Measurements from ENCODE around the gene RFX1. TPM values are rescaled to one million over a fixed set of nuclear protein-coding genes. Genes with fewer than 3 reads are reported as not detected.

The RFX1 gene
- total RNA-seq, 1 experiment from 2014 or later, result 25.5 TPM

GRCh38 chr19:13984186-13984585 is 21.9 kb downstream of the RFX1 start:
- Histone ChIP-seq H3K27me3 (ENCODE audit: insufficient read depth, low read depth) (no peaks in the 10 kb centered on the region), H2AFZ (no peak overlapping the region), H3K79me2 (ENCODE audit: low read depth) (no peaks in the 10 kb centered on the region), H3K9me3 (ENCODE audit: insufficient read depth, low read depth) (no peaks in the 10 kb centered on the region), H3K36me3 (ENCODE audit: low read depth) (no peaks in the 10 kb centered on the region), H3K4me1 (replicated peaks; ENCODE audit: insufficient read depth) (no peaks in the 10 kb centered on the region), H3K4me3 (no peak overlapping the region), H3K27ac (no peak overlapping the region), H3K4me2 (no peak overlapping the region), H4K20me1 (ENCODE audit: insufficient read depth) (peaks cover 6% of the 10 kb centered on the region; the same call in 1 of the 2 replicates), H3F3A (ENCODE audit: insufficient read depth, low read depth) (0 out of 2 replicates have a peak, but pooled peaks cover 5% of the 10 kb centered on the region), H3K9me2 (ENCODE audit: insufficient read depth) (no peaks in the 10 kb centered on the region)
- no peak for DNase-seq
- intact Hi-C loops (cut with micrococcal nuclease; ENCODE audit: unreplicated experiment), result no loop called here
- BruUV-seq (replicated peaks), result no TSS peak
- no peak for TF ChIP-seq CTCF (conservative IDR thresholded peaks at IDR 0.05)
- TF ChIP-seq EZH2 (IDR thresholded peaks at IDR 0.05; ENCODE audit: low read depth), result no peak
- POLR2A ChIA-PET (ENCODE audit: unreplicated experiment), result no interaction called here
- CTCF ChIA-PET, result no interaction called here

- intact Hi-C loops (cut with micrococcal nuclease; ENCODE audit: unreplicated experiment), result no loop called here
- Histone ChIP-seq H3F3A (ENCODE audit: insufficient read depth, low read depth) (0 out of 2 replicates have a peak, but pooled peaks cover 5% of the 10 kb centered on the region), H3K27ac (no peak overlapping the region), H3K4me3 (no peak overlapping the region), H3K4me2 (no peak overlapping the region), H3K4me1 (replicated peaks; ENCODE audit: insufficient read depth) (no peaks in the 10 kb centered on the region), H3K9me3 (ENCODE audit: insufficient read depth, low read depth) (no peaks in the 10 kb centered on the region), H2AFZ (no peak overlapping the region), H4K20me1 (ENCODE audit: insufficient read depth) (peaks cover 6% of the 10 kb centered on the region; the same call in 1 of the 2 replicates), H3K79me2 (ENCODE audit: low read depth) (no peaks in the 10 kb centered on the region), H3K9me2 (ENCODE audit: insufficient read depth) (no peaks in the 10 kb centered on the region), H3K27me3 (ENCODE audit: insufficient read depth, low read depth) (no peaks in the 10 kb centered on the region), H3K36me3 (ENCODE audit: low read depth) (no peaks in the 10 kb centered on the region)
- ChIA-PET POLR2A (ENCODE audit: unreplicated experiment) (no interaction called here), CTCF (no interaction called here)
- no peak for DNase-seq
- no TSS peak for BruUV-seq (replicated peaks)
- no peak for TF ChIP-seq EZH2 (IDR thresholded peaks at IDR 0.05; ENCODE audit: low read depth)
- no peak for TF ChIP-seq CTCF (conservative IDR thresholded peaks at IDR 0.05)
Observed at GRCh38 chr19:13983213-13983889, 22.8 kb downstream of the RFX1 start.

GRCh38 chr19:13982773-13983172 is 23.3 kb downstream of the RFX1 start:
- H3K27me3 ChIP-seq (ENCODE audit: insufficient read depth, low read depth), result no peaks in the 10 kb centered on the region
- 0 out of 2 replicates have a peak, but pooled peaks cover 5% of the 10 kb centered on the region for H3F3A ChIP-seq (ENCODE audit: insufficient read depth, low read depth)
- H3K9me2 ChIP-seq (ENCODE audit: insufficient read depth), result no peaks in the 10 kb centered on the region
- intact Hi-C loops (cut with micrococcal nuclease; ENCODE audit: unreplicated experiment), result no loop called here
- H3K9me3 ChIP-seq (ENCODE audit: insufficient read depth, low read depth), result no peaks in the 10 kb centered on the region
- H3K79me2 ChIP-seq (ENCODE audit: low read depth), result no peaks in the 10 kb centered on the region
- ChIA-PET POLR2A (ENCODE audit: unreplicated experiment) (no interaction called here), CTCF (no interaction called here)
- H3K36me3 ChIP-seq (ENCODE audit: low read depth), result no peaks in the 10 kb centered on the region
- DNase-seq, result no peak
- no TSS peak for BruUV-seq (replicated peaks)
- H3K27ac ChIP-seq, result no peak overlapping the region
- no peak overlapping the region for H2AFZ ChIP-seq
- no peak overlapping the region for H3K4me2 ChIP-seq
- no peak overlapping the region for H3K4me3 ChIP-seq
- no peak for TF ChIP-seq CTCF (conservative IDR thresholded peaks at IDR 0.05)
- no peak for TF ChIP-seq EZH2 (IDR thresholded peaks at IDR 0.05; ENCODE audit: low read depth)
- H4K20me1 ChIP-seq (ENCODE audit: insufficient read depth), result peaks cover 6% of the 10 kb centered on the region; the same call in 1 of the 2 replicates
- no peaks in the 10 kb centered on the region for H3K4me1 ChIP-seq (replicated peaks; ENCODE audit: insufficient read depth)

Measured in PC-9 (cell line).